WTC11 (cell line): ENCODE measurements around the gene MYMK.

Experiments used
- CREB1 ChIP-seq: sonication (generic); formaldehyde crosslinking; IDR thresholded peaks from 2 replicates; pipeline ENCODE4 v1.8.0; 2023; ENCODE audit warnings: mild to moderate bottlenecking, missing genetic modification reagents
- FOXK1 ChIP-seq: sonication (generic); formaldehyde crosslinking; IDR thresholded peaks from 2 replicates; pipeline ENCODE4 v1.8.0; 2022; ENCODE audit warnings: mild to moderate bottlenecking, moderate library complexity, missing genetic modification reagents
- RORB ChIP-seq: fragments of 250-450 bp; sonication (Bioruptor Pico); IDR thresholded peaks from 2 replicates; pipeline ENCODE4 v1.9.0; 2021; ENCODE audit warnings: mild to moderate bottlenecking
- SMAD3 ChIP-seq: sonication (generic); formaldehyde crosslinking; IDR thresholded peaks from 2 replicates; pipeline ENCODE4 v1.8.0; 2022; ENCODE audit warnings: missing genetic modification reagents, mild to moderate bottlenecking, borderline replicate concordance
- ZNF317 ChIP-seq: sonication (generic); formaldehyde crosslinking; IDR thresholded peaks from 2 replicates; pipeline ENCODE4 v1.8.1; 2023; ENCODE audit warnings: low read depth, mild to moderate bottlenecking, moderate library complexity, missing genetic modification reagents, borderline replicate concordance
- TF ChIP-seq, protein P1 (sequence below): sonication (generic); formaldehyde crosslinking; IDR thresholded peaks from 2 replicates; pipeline ENCODE4 v1.8.0; 2022; ENCODE audit warnings: mild to moderate bottlenecking, missing genetic modification reagents
- TF ChIP-seq, protein P2 (sequence below): sonication (generic); formaldehyde crosslinking; IDR thresholded peaks from 2 replicates; pipeline ENCODE4 v1.8.1; 2023; ENCODE audit warnings: mild to moderate bottlenecking, missing genetic modification reagents, moderate library complexity
- TF ChIP-seq, protein P3 (sequence below): fragments of 200-600 bp; IDR thresholded peaks from 2 replicates; pipeline ENCODE4 v1.8.0; 2022; ENCODE audit warnings: antibody characterized with exemption
- TF ChIP-seq, protein P4 (sequence below): sonication (generic); formaldehyde crosslinking; IDR thresholded peaks from 2 replicates; pipeline ENCODE4 v1.8.1; 2023; ENCODE audit warnings: mild to moderate bottlenecking, missing genetic modification reagents, borderline replicate concordance
- TF ChIP-seq, protein P5 (sequence below): sonication (generic); formaldehyde crosslinking; IDR thresholded peaks from 2 replicates; pipeline ENCODE4 v1.8.1; 2023; ENCODE audit warnings: mild to moderate bottlenecking, missing genetic modification reagents
- TF ChIP-seq, protein P6 (sequence below): sonication (generic); formaldehyde crosslinking; IDR thresholded peaks from 2 replicates; pipeline ENCODE4 v1.8.0; 2023; ENCODE audit warnings: mild to moderate bottlenecking, missing genetic modification reagents
- TF ChIP-seq, protein P7 (sequence below): fragments of 250-450 bp; sonication (Bioruptor Pico); conservative IDR thresholded peaks from 2 replicates; pipeline ENCODE4 v1.9.0; 2021; ENCODE audit warnings: mild to moderate bottlenecking
- TF ChIP-seq, protein P8 (sequence below): sonication (generic); formaldehyde crosslinking; conservative IDR thresholded peaks from 2 replicates; pipeline ENCODE4 v1.8.1; 2022; ENCODE audit warnings: mild to moderate bottlenecking, missing genetic modification reagents
- TF ChIP-seq, protein P9 (sequence below): sonication (generic); formaldehyde crosslinking; IDR thresholded peaks from 2 replicates; pipeline ENCODE4 v1.8.1; 2023; ENCODE audit warnings: mild to moderate bottlenecking, moderate library complexity, missing genetic modification reagents

DNA sequence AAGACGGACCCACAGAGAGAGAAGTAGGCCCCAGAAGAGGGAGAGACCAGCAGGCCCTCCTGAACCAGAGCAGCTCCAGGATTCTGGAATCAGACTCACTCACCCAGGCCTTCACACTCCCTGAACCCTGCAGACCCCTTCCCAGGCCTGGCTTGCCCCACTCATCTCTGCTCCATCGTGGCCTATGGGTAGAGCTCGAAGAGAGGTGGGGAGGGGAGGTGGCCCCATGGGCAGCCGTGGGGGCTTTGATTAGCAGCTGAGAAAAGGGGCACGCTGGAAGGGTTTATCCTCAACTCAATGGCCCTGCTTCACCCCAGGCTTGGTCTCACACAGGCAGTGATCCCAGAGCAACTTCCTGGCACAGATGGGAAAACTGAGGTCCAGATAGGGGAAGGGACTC lies 613 bp downstream of the MYMK start:
- TF ChIP-seq, protein P1, sequence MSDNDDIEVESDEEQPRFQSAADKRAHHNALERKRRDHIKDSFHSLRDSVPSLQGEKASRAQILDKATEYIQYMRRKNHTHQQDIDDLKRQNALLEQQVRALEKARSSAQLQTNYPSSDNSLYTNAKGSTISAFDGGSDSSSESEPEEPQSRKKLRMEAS (CRISPR knock-in tag) = no peak
- TF ChIP-seq, protein P2, sequence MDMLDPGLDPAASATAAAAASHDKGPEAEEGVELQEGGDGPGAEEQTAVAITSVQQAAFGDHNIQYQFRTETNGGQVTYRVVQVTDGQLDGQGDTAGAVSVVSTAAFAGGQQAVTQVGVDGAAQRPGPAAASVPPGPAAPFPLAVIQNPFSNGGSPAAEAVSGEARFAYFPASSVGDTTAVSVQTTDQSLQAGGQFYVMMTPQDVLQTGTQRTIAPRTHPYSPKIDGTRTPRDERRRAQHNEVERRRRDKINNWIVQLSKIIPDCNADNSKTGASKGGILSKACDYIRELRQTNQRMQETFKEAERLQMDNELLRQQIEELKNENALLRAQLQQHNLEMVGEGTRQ (CRISPR knock-in tag) = no peak
- TF ChIP-seq, protein P3, sequence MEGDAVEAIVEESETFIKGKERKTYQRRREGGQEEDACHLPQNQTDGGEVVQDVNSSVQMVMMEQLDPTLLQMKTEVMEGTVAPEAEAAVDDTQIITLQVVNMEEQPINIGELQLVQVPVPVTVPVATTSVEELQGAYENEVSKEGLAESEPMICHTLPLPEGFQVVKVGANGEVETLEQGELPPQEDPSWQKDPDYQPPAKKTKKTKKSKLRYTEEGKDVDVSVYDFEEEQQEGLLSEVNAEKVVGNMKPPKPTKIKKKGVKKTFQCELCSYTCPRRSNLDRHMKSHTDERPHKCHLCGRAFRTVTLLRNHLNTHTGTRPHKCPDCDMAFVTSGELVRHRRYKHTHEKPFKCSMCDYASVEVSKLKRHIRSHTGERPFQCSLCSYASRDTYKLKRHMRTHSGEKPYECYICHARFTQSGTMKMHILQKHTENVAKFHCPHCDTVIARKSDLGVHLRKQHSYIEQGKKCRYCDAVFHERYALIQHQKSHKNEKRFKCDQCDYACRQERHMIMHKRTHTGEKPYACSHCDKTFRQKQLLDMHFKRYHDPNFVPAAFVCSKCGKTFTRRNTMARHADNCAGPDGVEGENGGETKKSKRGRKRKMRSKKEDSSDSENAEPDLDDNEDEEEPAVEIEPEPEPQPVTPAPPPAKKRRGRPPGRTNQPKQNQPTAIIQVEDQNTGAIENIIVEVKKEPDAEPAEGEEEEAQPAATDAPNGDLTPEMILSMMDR = no peak
- no peak for TF ChIP-seq FOXK1
- TF ChIP-seq, protein P4, sequence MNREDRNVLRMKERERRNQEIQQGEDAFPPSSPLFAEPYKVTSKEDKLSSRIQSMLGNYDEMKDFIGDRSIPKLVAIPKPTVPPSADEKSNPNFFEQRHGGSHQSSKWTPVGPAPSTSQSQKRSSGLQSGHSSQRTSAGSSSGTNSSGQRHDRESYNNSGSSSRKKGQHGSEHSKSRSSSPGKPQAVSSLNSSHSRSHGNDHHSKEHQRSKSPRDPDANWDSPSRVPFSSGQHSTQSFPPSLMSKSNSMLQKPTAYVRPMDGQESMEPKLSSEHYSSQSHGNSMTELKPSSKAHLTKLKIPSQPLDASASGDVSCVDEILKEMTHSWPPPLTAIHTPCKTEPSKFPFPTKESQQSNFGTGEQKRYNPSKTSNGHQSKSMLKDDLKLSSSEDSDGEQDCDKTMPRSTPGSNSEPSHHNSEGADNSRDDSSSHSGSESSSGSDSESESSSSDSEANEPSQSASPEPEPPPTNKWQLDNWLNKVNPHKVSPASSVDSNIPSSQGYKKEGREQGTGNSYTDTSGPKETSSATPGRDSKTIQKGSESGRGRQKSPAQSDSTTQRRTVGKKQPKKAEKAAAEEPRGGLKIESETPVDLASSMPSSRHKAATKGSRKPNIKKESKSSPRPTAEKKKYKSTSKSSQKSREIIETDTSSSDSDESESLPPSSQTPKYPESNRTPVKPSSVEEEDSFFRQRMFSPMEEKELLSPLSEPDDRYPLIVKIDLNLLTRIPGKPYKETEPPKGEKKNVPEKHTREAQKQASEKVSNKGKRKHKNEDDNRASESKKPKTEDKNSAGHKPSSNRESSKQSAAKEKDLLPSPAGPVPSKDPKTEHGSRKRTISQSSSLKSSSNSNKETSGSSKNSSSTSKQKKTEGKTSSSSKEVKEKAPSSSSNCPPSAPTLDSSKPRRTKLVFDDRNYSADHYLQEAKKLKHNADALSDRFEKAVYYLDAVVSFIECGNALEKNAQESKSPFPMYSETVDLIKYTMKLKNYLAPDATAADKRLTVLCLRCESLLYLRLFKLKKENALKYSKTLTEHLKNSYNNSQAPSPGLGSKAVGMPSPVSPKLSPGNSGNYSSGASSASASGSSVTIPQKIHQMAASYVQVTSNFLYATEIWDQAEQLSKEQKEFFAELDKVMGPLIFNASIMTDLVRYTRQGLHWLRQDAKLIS = no peak
- TF ChIP-seq, protein P5, sequence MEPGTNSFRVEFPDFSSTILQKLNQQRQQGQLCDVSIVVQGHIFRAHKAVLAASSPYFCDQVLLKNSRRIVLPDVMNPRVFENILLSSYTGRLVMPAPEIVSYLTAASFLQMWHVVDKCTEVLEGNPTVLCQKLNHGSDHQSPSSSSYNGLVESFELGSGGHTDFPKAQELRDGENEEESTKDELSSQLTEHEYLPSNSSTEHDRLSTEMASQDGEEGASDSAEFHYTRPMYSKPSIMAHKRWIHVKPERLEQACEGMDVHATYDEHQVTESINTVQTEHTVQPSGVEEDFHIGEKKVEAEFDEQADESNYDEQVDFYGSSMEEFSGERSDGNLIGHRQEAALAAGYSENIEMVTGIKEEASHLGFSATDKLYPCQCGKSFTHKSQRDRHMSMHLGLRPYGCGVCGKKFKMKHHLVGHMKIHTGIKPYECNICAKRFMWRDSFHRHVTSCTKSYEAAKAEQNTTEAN (CRISPR knock-in tag) = no peak
- TF ChIP-seq, protein P6, sequence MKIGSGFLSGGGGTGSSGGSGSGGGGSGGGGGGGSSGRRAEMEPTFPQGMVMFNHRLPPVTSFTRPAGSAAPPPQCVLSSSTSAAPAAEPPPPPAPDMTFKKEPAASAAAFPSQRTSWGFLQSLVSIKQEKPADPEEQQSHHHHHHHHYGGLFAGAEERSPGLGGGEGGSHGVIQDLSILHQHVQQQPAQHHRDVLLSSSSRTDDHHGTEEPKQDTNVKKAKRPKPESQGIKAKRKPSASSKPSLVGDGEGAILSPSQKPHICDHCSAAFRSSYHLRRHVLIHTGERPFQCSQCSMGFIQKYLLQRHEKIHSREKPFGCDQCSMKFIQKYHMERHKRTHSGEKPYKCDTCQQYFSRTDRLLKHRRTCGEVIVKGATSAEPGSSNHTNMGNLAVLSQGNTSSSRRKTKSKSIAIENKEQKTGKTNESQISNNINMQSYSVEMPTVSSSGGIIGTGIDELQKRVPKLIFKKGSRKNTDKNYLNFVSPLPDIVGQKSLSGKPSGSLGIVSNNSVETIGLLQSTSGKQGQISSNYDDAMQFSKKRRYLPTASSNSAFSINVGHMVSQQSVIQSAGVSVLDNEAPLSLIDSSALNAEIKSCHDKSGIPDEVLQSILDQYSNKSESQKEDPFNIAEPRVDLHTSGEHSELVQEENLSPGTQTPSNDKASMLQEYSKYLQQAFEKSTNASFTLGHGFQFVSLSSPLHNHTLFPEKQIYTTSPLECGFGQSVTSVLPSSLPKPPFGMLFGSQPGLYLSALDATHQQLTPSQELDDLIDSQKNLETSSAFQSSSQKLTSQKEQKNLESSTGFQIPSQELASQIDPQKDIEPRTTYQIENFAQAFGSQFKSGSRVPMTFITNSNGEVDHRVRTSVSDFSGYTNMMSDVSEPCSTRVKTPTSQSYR (CRISPR knock-in tag) = no peak
- TF ChIP-seq, protein P7, sequence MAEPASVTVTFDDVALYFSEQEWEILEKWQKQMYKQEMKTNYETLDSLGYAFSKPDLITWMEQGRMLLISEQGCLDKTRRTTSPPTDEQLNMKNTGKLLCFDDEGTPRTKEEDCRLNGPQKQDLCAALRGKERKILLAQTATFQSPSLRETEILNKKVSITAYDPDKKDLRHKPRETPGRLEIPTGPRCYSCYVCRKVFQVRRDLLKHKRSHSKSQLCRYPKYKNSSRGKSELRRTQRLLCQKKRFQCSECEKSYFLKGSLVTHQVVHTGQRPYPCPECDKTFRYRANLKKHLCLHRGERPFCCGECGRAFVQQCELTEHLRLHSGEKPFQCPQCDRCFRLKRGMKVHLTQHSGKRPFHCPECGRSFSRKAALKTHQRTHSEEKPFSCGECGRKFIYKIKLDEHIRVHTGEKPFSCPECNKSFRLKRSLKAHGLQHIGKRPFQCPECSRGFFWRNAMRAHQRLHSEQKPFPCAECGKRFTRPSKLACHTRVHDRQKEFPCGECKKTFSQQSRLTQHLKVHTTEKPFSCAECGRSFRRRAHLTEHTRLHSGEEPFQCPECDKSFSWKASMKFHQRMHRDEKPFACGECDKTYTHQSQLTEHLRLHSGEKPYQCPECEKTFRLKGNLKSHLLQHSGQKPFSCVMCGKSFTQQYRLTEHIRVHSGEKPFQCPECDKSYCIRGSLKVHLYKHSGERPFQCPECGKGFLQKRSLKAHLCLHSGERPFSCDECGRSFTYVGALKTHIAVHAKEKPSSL (CRISPR knock-in tag) = no peak
- TF ChIP-seq RORB (CRISPR knock-in tag) = no peak
- TF ChIP-seq ZNF317 (CRISPR knock-in tag) = no peak
- TF ChIP-seq SMAD3 = no peak
- TF ChIP-seq, protein P8, sequence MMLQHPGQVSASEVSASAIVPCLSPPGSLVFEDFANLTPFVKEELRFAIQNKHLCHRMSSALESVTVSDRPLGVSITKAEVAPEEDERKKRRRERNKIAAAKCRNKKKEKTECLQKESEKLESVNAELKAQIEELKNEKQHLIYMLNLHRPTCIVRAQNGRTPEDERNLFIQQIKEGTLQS (CRISPR knock-in tag) = no peak
- TF ChIP-seq, protein P9, sequence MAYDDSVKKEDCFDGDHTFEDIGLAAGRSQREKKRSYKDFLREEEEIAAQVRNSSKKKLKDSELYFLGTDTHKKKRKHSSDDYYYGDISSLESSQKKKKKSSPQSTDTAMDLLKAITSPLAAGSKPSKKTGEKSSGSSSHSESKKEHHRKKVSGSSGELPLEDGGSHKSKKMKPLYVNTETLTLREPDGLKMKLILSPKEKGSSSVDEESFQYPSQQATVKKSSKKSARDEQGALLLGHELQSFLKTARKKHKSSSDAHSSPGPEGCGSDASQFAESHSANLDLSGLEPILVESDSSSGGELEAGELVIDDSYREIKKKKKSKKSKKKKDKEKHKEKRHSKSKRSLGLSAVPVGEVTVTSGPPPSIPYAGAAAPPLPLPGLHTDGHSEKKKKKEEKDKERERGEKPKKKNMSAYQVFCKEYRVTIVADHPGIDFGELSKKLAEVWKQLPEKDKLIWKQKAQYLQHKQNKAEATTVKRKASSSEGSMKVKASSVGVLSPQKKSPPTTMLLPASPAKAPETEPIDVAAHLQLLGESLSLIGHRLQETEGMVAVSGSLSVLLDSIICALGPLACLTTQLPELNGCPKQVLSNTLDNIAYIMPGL = no peak
- no peak for TF ChIP-seq CREB1 (CRISPR knock-in tag)
